ENCODE results near the gene CRYBG2.

DNA sequence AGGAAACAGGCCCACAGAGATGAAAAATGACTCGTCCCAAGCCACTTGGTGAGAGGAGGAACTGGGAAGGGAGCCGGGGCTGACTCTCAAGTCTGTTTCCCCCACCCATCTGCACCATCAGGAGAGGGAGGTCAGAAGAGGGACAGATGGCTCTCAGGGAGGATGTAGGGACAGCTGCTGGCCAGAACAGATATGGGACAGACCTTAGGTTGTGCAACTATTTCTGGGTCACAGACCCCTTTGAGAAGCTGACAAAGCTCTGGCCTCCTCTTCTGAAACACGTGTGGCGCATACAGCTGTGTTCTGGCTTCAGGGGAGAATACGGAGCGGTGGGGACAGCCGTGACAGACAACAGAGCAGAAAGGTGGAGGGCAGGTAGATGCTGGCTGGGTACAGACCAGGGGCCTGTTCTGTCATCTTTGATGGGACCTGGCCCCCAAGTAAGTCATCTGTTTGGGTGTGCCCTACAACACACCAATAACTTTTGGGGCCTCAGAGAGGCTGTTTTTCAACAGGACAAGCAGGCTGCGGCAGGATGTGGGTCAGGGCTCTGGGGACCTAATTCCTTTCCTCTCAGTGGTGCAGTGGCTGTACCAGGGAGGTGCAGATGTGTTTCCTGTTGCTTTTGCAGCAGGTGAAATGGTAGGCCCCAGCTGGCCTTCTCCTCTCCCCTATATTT lies 66.8 kb downstream of the CRYBG2 start:
- TF ChIP-seq, protein P1, sequence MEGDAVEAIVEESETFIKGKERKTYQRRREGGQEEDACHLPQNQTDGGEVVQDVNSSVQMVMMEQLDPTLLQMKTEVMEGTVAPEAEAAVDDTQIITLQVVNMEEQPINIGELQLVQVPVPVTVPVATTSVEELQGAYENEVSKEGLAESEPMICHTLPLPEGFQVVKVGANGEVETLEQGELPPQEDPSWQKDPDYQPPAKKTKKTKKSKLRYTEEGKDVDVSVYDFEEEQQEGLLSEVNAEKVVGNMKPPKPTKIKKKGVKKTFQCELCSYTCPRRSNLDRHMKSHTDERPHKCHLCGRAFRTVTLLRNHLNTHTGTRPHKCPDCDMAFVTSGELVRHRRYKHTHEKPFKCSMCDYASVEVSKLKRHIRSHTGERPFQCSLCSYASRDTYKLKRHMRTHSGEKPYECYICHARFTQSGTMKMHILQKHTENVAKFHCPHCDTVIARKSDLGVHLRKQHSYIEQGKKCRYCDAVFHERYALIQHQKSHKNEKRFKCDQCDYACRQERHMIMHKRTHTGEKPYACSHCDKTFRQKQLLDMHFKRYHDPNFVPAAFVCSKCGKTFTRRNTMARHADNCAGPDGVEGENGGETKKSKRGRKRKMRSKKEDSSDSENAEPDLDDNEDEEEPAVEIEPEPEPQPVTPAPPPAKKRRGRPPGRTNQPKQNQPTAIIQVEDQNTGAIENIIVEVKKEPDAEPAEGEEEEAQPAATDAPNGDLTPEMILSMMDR (IDR thresholded peaks at IDR 0.05 in 4 of 5, conservative IDR thresholded peaks at IDR 0.05 in 1 of 5) = no peak
- no peak for TF ChIP-seq POLR2A (IDR thresholded peaks at IDR 0.05)

All from gastrocnemius medialis (tissue), 4 donors.